HepG2 (cell line): Measurements from ENCODE around the gene IQSEC1. TPM values are rescaled to one million over a fixed set of nuclear protein-coding genes. Genes with fewer than 3 reads are reported as not detected.

ENCODE experiments used
- CBX5 ChIP-seq: sonication (generic); formaldehyde crosslinking; IDR thresholded peaks from 2 replicates; pipeline ENCODE4 v1.4.0; 2020; ENCODE audit warnings: missing genetic modification reagents, borderline replicate concordance
- ELK4 ChIP-seq: sonication (generic); formaldehyde crosslinking; IDR thresholded peaks from 2 replicates; pipeline ENCODE4 v1.9.0; 2021; ENCODE audit warnings: missing genetic modification reagents, borderline replicate concordance
- EZH2 ChIP-seq: conservative IDR thresholded peaks from 2 replicates; pipeline ENCODE4 v1.6.1; 2012; ENCODE audit warnings: mild to moderate bottlenecking, low read depth, low read length, moderate library complexity
- FOSL2 ChIP-seq: sonication (generic); formaldehyde crosslinking; IDR thresholded peaks from 2 replicates; pipeline ENCODE4 v1.4.0; 2020; ENCODE audit warnings: missing genetic modification reagents
- GTF2F1 ChIP-seq: fragments of 150-350 bp; IDR thresholded peaks from 2 replicates; pipeline ENCODE4 v1.6.1; 2014; ENCODE audit warnings: low read length
- KDM6A ChIP-seq: IDR thresholded peaks from 2 replicates; pipeline ENCODE4 v1.6.1; 2016; ENCODE audit warnings: low read depth
- MATR3 ChIP-seq: sonication (generic); formaldehyde crosslinking; IDR thresholded peaks from 2 replicates; pipeline ENCODE4 v1.4.0; 2020; ENCODE audit warnings: missing genetic modification reagents
- MBD4 ChIP-seq: IDR thresholded peaks from 2 replicates; pipeline ENCODE4 v1.6.1; 2012; ENCODE audit warnings: low read length, inconsistent platforms, borderline replicate concordance
- MBNL3 ChIP-seq: fragments of 250-450 bp; sonication (Bioruptor Pico); conservative IDR thresholded peaks from 2 replicates; pipeline ENCODE4 v1.8.0; 2022; ENCODE audit warnings: mild to moderate bottlenecking, inconsistent platforms
- NBN ChIP-seq: fragments of 450-650 bp; conservative IDR thresholded peaks from 2 replicates; pipeline ENCODE4 v1.6.1; 2017
- SKI ChIP-seq: fragments of 450-650 bp; IDR thresholded peaks from one replicate; pipeline ENCODE4 v1.6.1; 2018; ENCODE audit warnings: mild to moderate bottlenecking; ENCODE audit not compliant: partially characterized antibody
- SNRNP70 ChIP-seq: fragments of 200-400 bp; formaldehyde crosslinking; IDR thresholded peaks from 2 replicates; pipeline ENCODE4 v1.6.1; 2017; ENCODE audit warnings: mild to moderate bottlenecking, low read depth, low read length, moderate library complexity
- ZBTB1 ChIP-seq: sonication (generic); formaldehyde crosslinking; IDR thresholded peaks from 2 replicates; pipeline ENCODE4 v1.4.0; 2020; ENCODE audit warnings: missing genetic modification reagents, borderline replicate concordance
- ZBTB21 ChIP-seq: sonication (generic); formaldehyde crosslinking; IDR thresholded peaks from 2 replicates; pipeline ENCODE4 v1.4.0; 2020; ENCODE audit warnings: missing genetic modification reagents
- ZNF292 ChIP-seq: sonication (generic); formaldehyde crosslinking; IDR thresholded peaks from 2 replicates; pipeline ENCODE4 v1.8.1; 2022; ENCODE audit warnings: mild to moderate bottlenecking, low read depth, missing genetic modification reagents, borderline replicate concordance
- ZNF317 ChIP-seq: sonication (generic); formaldehyde crosslinking; IDR thresholded peaks from 2 replicates; pipeline ENCODE4 v1.5.0; 2020; ENCODE audit warnings: mild to moderate bottlenecking, missing genetic modification reagents
- ZNF468 ChIP-seq: sonication (generic); formaldehyde crosslinking; IDR thresholded peaks from 2 replicates; pipeline ENCODE4 v1.8.0; 2022; ENCODE audit warnings: mild to moderate bottlenecking, moderate library complexity, missing genetic modification reagents
- ZNF746 ChIP-seq: sonication (generic); formaldehyde crosslinking; IDR thresholded peaks from 2 replicates; pipeline ENCODE4 v1.8.0; 2022; ENCODE audit warnings: mild to moderate bottlenecking, missing genetic modification reagents
- ZNF850 ChIP-seq: sonication (generic); formaldehyde crosslinking; conservative IDR thresholded peaks from 2 replicates; pipeline ENCODE4 v1.9.0; 2021; ENCODE audit warnings: mild to moderate bottlenecking, missing genetic modification reagents
- ZSCAN20 ChIP-seq: sonication (generic); formaldehyde crosslinking; IDR thresholded peaks from 2 replicates; pipeline ENCODE4 v1.4.0; 2020; ENCODE audit warnings: missing genetic modification reagents, mild to moderate bottlenecking, borderline replicate concordance
- polyA plus RNA-seq, 8 experiments: library from polyadenylated mRNA; depleted of rRNA in 3 of 8; stranded (reverse) in 7 of 8; unstranded in 1 of 8; fragments of >200 nt; fragmentation: Illumina TruSeq in 4 of 8; extraction: Trizol in 4 of 8; gene quantifications; 2 replicates each; pipeline versions ENCODE4 v1.2.1 to v1.2.3, GENCODE V29; 2011 to 2016; ENCODE audit warnings: low read depth in 4 of 8, missing spikeins in 1 of 8, mixed read lengths in 1 of 8; ENCODE audit not compliant: insufficient read depth in 1 of 8
- total RNA-seq, 5 experiments: library from RNA; depleted of rRNA; stranded (reverse); fragments of >200 nt; fragmentation: Illumina TruSeq; extraction: Trizol; gene quantifications; 2 replicates each; pipeline ENCODE4 v1.2.3, GENCODE V29; 2016; ENCODE audit warnings: low read depth in 1 of 5
- TF ChIP-seq, protein P1 (sequence below): sonication (generic); formaldehyde crosslinking; conservative IDR thresholded peaks from 2 replicates; pipeline ENCODE4 v1.4.0; 2020; ENCODE audit warnings: missing genetic modification reagents
- TF ChIP-seq, protein P2 (sequence below): sonication (generic); formaldehyde crosslinking; IDR thresholded peaks from 2 replicates; pipeline ENCODE4 v1.8.1; 2023; ENCODE audit warnings: mild to moderate bottlenecking, missing genetic modification reagents, borderline replicate concordance
- TF ChIP-seq, protein P3 (sequence below): sonication (generic); formaldehyde crosslinking; IDR thresholded peaks from 2 replicates; pipeline ENCODE4 v1.4.0; 2020; ENCODE audit warnings: mild to moderate bottlenecking, missing genetic modification reagents
- TF ChIP-seq, protein P4 (sequence below), 2 experiments: sonication (generic) in 1 of 2; formaldehyde crosslinking in 1 of 2; IDR thresholded peaks; 2 replicates each; pipeline versions ENCODE4 v1.4.0 to v1.6.1; 2018 to 2020; ENCODE audit warnings: missing genetic modification reagents in 2 of 2, borderline replicate concordance in 1 of 2, low read depth in 1 of 2, mild to moderate bottlenecking in 1 of 2, missing biosample characterization in 1 of 2

The IQSEC1 gene
- total and polyA plus RNA-seq, 2 of the 13 experiments (the other 11 are each of a cell fraction or from before 2014, with no cell fraction given): 17.4 to 20.2 TPM

DNA sequence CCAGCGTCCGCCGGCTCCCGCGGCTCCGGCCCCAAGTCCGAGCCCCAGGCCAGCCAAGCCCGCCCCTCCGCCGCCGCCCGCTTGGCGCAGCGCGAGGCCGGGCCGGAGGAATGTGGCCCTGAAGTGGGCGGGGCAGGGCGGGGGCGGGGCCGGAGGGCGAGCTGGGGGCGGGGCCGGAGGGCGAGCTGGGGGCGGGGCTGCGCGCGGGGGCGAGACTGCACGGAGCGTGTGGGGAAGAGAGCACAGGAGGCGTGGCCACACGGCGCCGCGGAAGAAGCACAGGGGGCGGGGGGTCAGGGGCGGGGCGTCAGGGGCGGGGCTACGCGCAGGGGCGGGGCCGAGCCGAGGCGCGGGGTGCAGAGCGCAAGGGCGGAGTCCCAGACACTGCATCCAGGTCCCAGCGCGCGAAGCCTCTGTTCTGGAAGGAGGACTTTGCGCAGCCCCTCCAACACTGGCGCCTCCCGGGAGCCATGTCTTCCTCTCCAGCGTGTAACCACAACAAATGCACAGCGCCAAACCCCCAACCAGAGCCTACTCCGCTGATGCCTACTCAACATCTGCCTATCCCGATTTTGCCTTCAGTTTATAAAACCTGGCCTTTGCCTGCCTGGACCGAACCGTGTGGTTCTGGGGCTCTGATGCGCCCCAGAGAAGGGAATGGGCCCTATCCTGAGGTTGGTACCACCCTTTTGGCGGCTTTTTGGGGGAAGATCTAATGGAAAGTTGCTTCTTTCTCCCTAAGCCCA is 105.5 kb downstream of the IQSEC1 start (continued):
- TF ChIP-seq ZNF468 (no peak), ZNF317 (CRISPR knock-in tag) (no peak), NBN (no peak), ZBTB21 (CRISPR knock-in tag) (no peak), SKI (no peak), ZNF746 (no peak), ZBTB1 (CRISPR knock-in tag) (no peak), ZNF850 (no peak), KDM6A (CRISPR knock-in tag) (no peak), ZNF292 (no peak), CBX5 (CRISPR knock-in tag) (no peak), SNRNP70 (no peak), MBNL3 (CRISPR knock-in tag) (no peak), EZH2 (no peak), MBD4 (no peak), FOSL2 (no peak), ZSCAN20 (CRISPR knock-in tag) (no peak), ELK4 (CRISPR knock-in tag) (no peak), GTF2F1 (no peak), MATR3 (CRISPR knock-in tag) (no peak)
- TF ChIP-seq, protein P1, sequence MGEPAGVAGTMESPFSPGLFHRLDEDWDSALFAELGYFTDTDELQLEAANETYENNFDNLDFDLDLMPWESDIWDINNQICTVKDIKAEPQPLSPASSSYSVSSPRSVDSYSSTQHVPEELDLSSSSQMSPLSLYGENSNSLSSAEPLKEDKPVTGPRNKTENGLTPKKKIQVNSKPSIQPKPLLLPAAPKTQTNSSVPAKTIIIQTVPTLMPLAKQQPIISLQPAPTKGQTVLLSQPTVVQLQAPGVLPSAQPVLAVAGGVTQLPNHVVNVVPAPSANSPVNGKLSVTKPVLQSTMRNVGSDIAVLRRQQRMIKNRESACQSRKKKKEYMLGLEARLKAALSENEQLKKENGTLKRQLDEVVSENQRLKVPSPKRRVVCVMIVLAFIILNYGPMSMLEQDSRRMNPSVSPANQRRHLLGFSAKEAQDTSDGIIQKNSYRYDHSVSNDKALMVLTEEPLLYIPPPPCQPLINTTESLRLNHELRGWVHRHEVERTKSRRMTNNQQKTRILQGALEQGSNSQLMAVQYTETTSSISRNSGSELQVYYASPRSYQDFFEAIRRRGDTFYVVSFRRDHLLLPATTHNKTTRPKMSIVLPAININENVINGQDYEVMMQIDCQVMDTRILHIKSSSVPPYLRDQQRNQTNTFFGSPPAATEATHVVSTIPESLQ (CRISPR knock-in tag): no peak
- TF ChIP-seq, protein P2, sequence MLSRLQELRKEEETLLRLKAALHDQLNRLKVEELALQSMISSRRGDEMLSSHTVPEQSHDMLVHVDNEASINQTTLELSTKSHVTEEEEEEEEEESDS (CRISPR knock-in tag): no peak
- TF ChIP-seq, protein P3, sequence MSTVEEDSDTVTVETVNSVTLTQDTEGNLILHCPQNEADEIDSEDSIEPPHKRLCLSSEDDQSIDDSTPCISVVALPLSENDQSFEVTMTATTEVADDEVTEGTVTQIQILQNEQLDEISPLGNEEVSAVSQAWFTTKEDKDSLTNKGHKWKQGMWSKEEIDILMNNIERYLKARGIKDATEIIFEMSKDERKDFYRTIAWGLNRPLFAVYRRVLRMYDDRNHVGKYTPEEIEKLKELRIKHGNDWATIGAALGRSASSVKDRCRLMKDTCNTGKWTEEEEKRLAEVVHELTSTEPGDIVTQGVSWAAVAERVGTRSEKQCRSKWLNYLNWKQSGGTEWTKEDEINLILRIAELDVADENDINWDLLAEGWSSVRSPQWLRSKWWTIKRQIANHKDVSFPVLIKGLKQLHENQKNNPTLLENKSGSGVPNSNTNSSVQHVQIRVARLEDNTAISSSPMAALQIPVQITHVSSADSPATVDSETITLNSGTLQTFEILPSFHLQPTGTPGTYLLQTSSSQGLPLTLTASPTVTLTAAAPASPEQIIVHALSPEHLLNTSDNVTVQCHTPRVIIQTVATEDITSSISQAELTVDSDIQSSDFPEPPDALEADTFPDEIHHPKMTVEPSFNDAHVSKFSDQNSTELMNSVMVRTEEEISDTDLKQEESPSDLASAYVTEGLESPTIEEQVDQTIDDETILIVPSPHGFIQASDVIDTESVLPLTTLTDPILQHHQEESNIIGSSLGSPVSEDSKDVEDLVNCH (CRISPR knock-in tag): no peak
- TF ChIP-seq, protein P4, sequence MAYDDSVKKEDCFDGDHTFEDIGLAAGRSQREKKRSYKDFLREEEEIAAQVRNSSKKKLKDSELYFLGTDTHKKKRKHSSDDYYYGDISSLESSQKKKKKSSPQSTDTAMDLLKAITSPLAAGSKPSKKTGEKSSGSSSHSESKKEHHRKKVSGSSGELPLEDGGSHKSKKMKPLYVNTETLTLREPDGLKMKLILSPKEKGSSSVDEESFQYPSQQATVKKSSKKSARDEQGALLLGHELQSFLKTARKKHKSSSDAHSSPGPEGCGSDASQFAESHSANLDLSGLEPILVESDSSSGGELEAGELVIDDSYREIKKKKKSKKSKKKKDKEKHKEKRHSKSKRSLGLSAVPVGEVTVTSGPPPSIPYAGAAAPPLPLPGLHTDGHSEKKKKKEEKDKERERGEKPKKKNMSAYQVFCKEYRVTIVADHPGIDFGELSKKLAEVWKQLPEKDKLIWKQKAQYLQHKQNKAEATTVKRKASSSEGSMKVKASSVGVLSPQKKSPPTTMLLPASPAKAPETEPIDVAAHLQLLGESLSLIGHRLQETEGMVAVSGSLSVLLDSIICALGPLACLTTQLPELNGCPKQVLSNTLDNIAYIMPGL (CRISPR knock-in tag; IDR thresholded peaks at IDR 0.05; ENCODE audit: borderline replicate concordance in 1 of 2, low read depth in 1 of 2): no peak
